ENCODE results near the gene CPSF4L. TPM values are rescaled to one million over a fixed set of nuclear protein-coding genes. Genes with fewer than 3 reads are reported as not detected.
"Not testable (repeated sequence)": the region's sequence is repeated elsewhere in the genome, so short reads cannot be mapped to it uniquely, and the experiment has no call there.

CPSF4L gene
- total and polyA plus RNA-seq, 2 of the 13 experiments (the other 11 are each of a cell fraction or from before 2014, with no cell fraction given) = 0.73 to 1.6 TPM

DNA sequence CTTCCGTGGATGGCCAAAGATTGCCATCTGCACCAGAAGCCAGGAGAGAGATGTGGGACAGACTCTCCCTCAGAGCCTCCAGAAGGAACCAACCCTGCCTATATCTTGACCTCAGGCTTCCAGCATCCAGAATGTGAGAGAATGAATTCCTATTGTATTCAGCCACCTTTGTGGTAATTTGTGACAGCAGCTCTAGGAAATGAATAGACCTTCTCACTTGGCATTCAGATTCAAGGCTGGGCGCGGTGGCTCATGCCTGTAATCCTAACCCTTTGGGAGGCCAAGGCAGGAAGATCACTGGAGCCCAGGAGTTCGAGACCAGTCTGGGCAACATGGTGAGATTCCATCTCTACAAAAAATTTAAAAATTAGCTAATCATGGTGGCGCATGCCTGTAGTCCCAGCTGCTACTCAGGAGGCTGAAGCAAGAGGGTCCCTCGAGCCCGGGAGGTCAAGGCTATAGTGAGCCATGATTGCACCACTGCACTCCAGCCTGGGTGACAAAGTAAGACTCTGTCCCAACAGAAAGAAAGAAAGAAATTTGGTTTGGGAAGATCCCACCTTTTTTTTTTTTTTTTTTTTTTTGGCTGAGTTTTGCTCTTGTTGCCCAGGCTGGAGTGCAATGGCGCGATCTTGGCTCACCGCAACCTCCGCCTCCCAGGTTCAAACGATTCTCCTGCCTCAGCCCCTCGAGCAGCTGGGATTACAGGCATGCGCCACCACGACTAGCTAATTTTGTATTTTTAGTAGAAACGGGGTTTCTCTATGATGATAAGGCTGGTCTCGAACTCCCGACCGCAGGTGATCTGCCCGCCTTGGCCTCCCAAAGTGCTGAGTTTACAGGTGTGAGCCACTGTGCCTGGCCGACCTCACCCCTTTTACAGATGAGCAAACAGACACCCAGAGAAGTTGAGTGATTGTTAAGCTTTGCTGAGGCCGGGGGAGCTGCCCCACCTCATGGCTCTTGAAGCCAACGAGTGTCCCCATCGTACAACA is 4.3 kb upstream of the CPSF4L start (continued):
- TF ChIP-seq, protein P1, sequence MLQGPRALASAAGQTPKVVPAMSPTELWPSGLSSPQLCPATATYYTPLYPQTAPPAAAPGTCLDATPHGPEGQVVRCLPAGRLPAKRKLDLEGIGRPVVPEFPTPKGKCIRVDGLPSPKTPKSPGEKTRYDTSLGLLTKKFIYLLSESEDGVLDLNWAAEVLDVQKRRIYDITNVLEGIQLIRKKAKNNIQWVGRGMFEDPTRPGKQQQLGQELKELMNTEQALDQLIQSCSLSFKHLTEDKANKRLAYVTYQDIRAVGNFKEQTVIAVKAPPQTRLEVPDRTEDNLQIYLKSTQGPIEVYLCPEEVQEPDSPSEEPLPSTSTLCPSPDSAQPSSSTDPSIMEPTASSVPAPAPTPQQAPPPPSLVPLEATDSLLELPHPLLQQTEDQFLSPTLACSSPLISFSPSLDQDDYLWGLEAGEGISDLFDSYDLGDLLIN (CRISPR knock-in tag; IDR thresholded peaks at IDR 0.05; ENCODE audit: borderline replicate concordance) = no peak
- TF ChIP-seq, protein P2, sequence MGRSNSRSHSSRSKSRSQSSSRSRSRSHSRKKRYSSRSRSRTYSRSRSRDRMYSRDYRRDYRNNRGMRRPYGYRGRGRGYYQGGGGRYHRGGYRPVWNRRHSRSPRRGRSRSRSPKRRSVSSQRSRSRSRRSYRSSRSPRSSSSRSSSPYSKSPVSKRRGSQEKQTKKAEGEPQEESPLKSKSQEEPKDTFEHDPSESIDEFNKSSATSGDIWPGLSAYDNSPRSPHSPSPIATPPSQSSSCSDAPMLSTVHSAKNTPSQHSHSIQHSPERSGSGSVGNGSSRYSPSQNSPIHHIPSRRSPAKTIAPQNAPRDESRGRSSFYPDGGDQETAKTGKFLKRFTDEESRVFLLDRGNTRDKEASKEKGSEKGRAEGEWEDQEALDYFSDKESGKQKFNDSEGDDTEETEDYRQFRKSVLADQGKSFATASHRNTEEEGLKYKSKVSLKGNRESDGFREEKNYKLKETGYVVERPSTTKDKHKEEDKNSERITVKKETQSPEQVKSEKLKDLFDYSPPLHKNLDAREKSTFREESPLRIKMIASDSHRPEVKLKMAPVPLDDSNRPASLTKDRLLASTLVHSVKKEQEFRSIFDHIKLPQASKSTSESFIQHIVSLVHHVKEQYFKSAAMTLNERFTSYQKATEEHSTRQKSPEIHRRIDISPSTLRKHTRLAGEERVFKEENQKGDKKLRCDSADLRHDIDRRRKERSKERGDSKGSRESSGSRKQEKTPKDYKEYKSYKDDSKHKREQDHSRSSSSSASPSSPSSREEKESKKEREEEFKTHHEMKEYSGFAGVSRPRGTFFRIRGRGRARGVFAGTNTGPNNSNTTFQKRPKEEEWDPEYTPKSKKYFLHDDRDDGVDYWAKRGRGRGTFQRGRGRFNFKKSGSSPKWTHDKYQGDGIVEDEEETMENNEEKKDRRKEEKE (IDR thresholded peaks at IDR 0.05) = no peak
- no peak for TF ChIP-seq E2F1 (CRISPR knock-in tag; IDR thresholded peaks at IDR 0.05)

DNA sequence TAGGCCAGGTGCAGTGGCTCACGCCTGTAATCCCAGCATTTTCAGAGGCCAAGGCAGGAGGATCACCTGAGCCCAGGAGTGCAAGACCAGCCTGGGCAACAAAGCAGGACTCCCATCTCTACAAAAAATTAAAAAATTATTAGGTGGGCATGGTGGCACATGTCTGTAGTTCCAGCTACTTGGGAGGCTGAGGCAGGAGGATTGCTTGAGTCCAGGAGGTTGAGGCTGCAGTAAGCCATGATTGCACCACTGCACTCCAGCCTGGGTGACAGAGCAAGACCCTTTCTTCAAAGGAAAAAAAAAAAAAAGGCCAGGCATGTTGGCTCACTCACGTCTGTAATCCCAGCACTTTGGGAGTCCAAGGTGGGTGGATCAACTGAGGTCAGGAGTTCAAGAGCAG is 2.8 kb upstream of the CPSF4L start:
- H3K4me3 ChIP-seq (replicated peaks in 1 of 3; ENCODE audit: insufficient read depth in 1 of 3, low read depth in 2 of 3, low read length in 3 of 3); H3K36me3 ChIP-seq (replicated peaks in 1 of 2; ENCODE audit: control insufficient read depth in 1 of 2, insufficient read depth in 2 of 2, low read length in 2 of 2); H3K9ac ChIP-seq (ENCODE audit: insufficient read depth, low read depth, low read length); CTCF ChIA-PET (ENCODE audit: low intra/inter-chr PET ratio, low total read pairs); intact Hi-C loops (cut with micrococcal nuclease; ENCODE audit: unreplicated experiment); H3K4me2 ChIP-seq (ENCODE audit: low read depth, low read length); POLR2A ChIA-PET; BruUV-seq (replicated peaks); H4K20me1 ChIP-seq (ENCODE audit: insufficient read depth, low read length); H3K79me2 ChIP-seq (ENCODE audit: insufficient read depth, low read length); H3K9me3 ChIP-seq (ENCODE audit: low read length); H2AFZ ChIP-seq (ENCODE audit: low read length); DNase-seq (ENCODE audit: low spot score); FAIRE-seq; H3K27me3 ChIP-seq (ENCODE audit: control insufficient read depth in 1 of 2, insufficient read depth in 2 of 2, low read length in 2 of 2); H3K27ac ChIP-seq (ENCODE audit: extremely low read length, insufficient read depth, low read length); ATAC-seq: not testable (repeated sequence)
- in situ Hi-C loops (cut with HindIII; ENCODE audit: extremely low pct_ligation_motif_present, low pct_unique_long_range_greater_than_20kb) = loop anchor here (5.0 kb wide), 1 partner anchor 48 kb away; the partner anchor contains the start of gene CDC42EP4
- 64% methylated on average over 2 of the region's 2 CpGs for WGBS (ENCODE audit: low lambda C conversion rate)
- TF ChIP-seq ZNF770 (CRISPR knock-in tag; IDR thresholded peaks at IDR 0.05) (peak; percentile 95), ZNF362 (CRISPR knock-in tag; IDR thresholded peaks at IDR 0.05; ENCODE audit: borderline replicate concordance) (peak; percentile 29; the same call in 1 of the 2 replicates), ZNF784 (CRISPR knock-in tag; IDR thresholded peaks at IDR 0.05; ENCODE audit: borderline replicate concordance) (peak; percentile 39; the same call in 1 of the 2 replicates), ZNF274 (CRISPR knock-in tag; IDR thresholded peaks at IDR 0.05) (0 out of 2 replicates have a peak, but pooled peaks have one; percentile 25)
- peaks cover 89% of the 10 kb centered on the region for H3K4me1 ChIP-seq (ENCODE audit: insufficient read depth, low read length)

Data from HepG2 (cell line).